GM19043 (cell line): ENCODE results near the gene OR51A2.
"Not testable (repeated sequence)": the region's sequence is repeated elsewhere in the genome, so short reads cannot be mapped to it uniquely, and the experiment has no call there.

ENCODE experiments used
- ATAC-seq: cut with Tn5 transposase; IDR thresholded peaks from one replicate; pipeline ENCODE4 v1.9.1; 2021; ENCODE audit warnings: low read depth; ENCODE audit not compliant: unreplicated experiment

The OR51A2 gene

DNA sequence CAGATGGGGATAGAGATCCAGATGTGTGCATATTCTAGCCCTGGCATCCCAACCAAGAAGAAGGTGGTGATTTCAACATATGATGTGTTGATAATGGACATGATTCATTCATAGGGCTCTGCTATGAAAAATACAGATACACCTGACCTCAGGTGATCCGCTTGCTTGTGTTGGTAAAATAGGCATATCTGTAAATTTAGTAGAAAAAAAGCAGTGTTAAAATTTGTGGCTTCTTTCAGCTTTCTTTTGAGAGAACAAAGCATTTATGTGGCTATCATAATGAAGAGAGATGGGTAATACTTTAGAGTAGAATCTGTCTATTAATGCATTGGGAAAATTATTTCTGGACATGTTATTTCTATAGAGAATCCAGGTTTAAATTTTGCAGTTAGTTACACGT is at the start of gene OR51A2:
OR51A2 (minus strand) TSS at position 101 of the 400 bp plus-strand sequence; CDS start at position 101, 0 bp downstream.
- not testable (repeated sequence) for ATAC-seq

DNA sequence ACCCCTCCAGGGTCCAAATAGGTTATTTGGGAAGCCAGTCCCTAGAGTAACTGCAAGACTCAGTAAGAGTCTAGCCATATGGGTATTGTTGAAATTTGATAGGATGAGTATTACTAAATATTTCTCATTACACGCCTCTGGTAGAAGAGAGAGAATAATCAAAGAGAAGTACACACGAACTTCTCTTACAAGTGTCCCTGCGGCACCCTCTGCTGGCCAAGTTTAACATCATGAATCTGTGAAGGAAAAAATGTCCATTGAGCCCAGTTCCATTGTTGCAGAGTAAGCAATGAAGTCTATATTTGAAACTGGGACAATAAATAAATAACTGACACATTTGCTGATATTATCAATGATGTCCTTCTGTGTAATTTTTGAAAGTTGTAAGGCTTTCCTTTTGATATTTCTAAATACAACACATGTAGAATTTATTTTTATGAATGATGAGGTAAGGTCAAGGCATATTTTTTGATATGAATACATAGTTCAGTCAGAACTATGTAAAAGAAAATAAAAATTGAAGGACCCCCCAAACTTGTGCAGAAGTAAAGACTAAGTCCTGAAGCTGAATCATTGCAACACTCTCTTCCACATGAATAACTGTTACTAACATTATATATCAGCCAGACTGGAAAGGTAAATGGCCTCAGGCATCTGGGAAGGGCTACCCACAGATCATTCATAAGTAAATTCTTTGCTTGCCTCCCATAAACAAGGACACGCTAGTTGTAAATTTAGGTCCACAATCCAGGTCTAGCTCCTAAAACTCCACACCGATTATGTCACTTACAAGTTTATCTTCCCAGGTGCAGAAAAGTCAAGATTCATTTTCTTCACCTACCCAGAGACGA is 49.1 kb upstream of the OR51A2 start:
- ATAC-seq = no peak

DNA sequence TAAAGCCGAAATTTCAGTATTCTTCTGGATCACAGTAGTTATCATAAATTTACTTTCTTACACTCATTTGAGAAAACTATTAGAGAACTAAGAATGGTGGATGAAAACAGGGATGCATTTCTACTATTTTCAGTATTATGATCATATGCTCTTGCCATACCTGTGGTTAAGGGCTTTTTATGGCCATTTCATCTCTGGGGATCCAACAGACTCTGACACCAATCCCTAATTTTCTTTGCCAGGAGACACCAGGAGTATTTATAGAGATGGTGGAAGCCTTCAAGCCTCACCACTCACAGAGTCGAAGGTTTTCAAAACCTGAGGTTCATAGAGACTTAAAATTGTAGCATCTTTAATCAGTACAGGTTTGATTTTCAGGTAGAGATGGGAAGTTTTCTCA is 39.0 kb upstream of the OR51A2 start, which contains the start of gene OR51L1:
OR51L1 (plus strand) TSS at position 301 of the 400 bp plus-strand sequence. CDS start 4,132 bp downstream, outside the sequence.
- no peak for ATAC-seq

DNA sequence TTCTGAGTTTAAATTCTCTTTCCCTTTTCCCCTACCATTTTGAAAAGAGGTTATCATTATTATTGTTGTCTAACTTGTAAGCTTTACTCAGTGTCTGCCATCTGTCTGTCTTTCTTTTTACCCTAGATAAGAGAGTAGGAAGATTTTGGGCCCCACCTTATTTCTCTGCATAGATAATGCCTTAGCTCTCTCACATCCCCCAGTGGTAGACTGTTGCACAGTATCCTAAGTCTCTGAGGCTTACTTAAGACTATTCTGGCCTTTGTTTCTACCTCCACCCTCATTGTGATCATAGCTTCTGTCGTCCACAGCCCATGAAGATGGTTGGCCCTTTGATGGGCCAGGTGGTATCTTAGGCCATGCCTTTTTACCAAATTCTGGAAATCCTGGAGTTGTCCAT is 35.5 kb upstream of the OR51A2 start:
- ATAC-seq = no peak

DNA sequence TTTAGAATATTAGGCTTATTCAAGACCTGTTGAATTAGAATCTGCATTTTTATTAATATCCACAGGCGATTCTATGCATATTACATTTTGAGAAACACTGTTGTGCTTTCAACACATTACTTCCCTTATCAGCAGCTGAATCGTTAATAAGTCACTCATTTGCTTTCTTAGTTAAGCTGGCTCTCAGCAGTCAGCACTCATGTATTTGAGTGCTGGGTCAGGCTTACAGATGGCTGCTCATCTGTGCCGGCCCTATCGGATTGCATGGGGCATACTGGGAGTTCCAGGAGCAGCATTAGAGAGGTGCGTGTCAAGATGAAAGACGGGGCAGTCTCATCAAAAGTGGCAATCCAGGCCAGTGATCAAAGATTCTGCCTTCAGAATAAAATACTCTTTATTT is 28.3 kb upstream of the OR51A2 start:
- no peak for ATAC-seq

GRCh38 chr11:4982678-4983077 is 27.2 kb upstream of the OR51A2 start:
- ATAC-seq = no peak

GRCh38 chr11:4979036-4979435 is 23.5 kb upstream of the OR51A2 start:
- no peak for ATAC-seq

GRCh38 chr11:4975436-4975835 is 19.9 kb upstream of the OR51A2 start:
- no peak for ATAC-seq

- no peak for ATAC-seq
Measured at GRCh38 chr11:4962816-4963215, 7.3 kb upstream of the OR51A2 start.

DNA sequence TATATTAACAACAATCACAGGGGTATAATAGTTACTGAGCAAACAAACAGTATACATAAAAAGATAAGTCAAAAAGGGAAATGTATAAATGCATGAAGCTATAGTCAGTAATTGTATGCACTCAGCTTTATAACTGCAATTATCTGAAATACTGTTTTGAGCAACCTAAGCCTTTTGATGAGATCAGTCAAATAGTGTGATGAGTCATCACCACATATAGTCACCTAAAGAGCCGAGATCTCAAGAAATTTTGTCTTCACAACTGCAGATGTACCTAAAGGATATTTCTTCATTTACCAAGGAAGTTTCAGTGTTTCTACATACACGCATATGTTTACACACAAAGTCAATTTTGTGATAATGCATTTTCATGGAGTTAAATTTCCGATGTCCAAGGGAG is 5.4 kb upstream of the OR51A2 start:
- no peak for ATAC-seq

DNA sequence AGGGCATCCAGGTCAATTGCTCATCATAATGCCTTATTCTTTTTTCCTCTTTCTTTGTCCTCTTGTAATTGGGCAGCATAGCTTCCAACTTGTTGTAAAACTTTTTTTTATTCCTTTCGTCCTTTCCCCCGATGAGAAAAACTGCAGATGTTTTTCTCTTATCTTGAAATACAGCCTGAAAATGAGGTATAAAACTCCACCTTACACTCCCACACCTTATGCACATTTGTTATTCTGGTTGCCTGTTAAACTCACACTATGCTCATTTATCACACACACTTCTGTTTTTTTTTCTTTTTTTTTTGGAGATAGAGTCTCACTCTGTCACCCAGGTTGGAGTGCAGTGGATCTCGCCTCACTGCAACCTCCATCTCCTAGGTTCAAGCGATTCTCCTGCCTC is 1.9 kb upstream of the OR51A2 start:
- ATAC-seq = no peak

DNA sequence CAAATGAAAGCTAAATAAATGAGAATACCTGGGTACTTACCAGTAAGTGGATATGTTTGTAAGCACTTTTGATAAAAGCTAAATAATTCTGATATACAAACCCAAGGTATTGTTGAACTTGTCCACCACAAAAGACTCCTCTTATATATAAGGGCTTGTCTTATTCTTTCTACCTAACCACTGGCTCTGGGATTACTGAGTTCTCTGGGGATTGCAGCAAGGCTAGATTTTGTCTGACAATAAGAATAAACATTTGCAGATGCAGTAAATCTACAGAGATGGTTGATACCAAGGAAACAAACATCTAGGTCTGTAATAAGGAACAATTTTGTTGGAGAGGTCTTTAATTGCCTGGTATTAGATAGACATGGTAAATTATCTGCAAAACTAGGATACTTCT is 8.0 kb downstream of the OR51A2 start, which contains the start of gene OR51A4:
OR51A4 (minus strand) TSS at position 101 of the 400 bp plus-strand sequence. CDS start 505 bp downstream, outside the sequence.
- ATAC-seq = no peak

DNA sequence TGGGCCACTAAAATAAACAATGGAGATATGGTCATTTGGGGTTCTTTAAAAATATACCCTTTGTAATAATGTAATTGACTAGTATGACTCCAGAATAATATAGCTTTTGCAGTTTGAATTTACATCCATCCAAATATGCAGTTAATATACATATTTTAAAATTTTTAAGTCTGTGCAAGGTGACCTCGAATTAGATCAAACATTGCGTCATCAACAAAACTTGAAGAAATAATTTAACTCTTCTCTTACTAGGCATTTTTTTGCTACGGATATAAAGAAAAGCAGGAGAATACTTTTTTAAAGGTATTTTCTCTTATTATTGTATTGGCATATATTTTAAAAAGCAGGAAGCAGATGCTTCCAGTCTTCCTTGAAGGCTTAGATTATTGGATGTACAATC is 18.8 kb downstream of the OR51A2 start:
- ATAC-seq = no peak

DNA sequence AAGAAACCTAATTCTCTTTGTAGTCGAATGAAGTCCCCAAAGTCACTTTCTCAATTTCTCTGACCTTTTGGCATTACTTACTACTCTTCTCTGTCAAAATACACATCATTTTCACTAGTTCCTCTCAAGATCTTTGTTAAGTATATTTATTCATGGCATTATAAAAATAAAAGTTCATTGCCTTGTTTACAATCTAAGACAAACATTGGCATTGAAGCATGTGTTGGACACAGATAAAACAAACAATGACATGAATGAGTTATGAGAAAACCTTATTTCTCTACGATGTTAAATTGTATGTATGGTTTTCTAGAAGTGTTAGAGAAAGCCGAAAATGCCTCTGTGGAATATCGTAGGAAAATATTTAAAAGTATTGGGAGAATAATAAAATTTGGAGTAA is 22.8 kb downstream of the OR51A2 start:
- ATAC-seq = no peak

DNA sequence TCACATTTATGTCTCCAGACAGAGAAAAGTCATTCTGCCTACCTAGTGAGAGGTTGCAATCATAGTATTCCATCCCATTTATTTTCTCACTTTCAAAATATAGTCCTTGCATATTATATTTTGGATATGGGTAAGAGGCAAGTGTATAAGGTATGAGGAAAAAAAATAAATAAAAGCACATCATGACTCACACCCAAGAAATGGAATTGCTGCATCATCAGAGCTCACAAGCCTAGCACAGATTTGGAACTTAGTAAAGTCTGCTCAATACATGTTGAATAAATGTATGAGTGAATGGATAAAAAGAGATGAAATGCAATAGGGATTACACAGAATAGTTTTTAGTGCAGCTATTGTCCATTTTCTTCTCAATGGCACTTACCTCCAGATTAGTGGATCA is 28.9 kb downstream of the OR51A2 start:
- ATAC-seq = no peak

DNA sequence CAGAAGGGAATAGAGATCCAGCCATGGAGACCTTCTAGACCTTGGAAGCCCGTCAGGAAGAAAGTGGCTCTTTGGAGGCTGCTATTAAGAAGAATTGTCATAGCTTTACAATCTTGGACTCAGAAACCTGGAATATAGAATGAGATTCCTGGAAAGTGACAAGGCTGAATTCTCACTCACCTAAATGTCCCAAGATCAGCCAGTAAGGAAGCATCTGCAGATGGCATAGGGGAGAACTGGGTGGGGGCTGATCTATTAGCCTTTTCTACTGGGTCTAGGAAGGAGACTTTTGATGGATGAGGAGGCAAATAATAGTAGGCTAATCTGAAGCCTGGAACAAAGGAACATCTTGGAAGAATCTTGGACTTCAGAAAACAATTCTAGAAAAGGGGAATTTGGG is 31.3 kb downstream of the OR51A2 start, which contains the start of gene OR51G1:
OR51G1 (minus strand) TSS at position 101 of the 400 bp plus-strand sequence; CDS start at position 101, 0 bp downstream.
- ATAC-seq = no peak

- ATAC-seq = no peak
Measured at GRCh38 chr11:4922304-4922703, 33.2 kb downstream of the OR51A2 start.

GRCh38 chr11:4921796-4922195 is 33.7 kb downstream of the OR51A2 start:
- no peak for ATAC-seq

DNA sequence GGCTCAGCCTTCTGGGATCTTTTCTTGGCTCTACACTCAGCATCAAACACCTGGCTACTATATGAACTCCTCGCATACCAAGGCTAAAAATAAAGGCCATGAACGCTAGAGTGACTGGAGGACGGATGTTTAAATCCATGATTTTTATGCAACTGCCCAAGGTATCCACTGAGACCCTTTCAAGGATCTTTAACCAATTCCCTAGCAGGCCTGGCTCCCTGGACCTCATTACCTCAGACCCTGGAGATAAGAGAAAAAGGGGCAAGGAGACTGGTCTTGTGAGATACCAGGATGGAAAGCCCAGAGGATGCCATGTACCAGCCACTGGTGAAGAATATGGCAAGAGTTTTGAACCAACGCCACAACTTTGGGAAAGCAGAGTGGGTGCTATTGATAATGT is 36.3 kb downstream of the OR51A2 start, which contains the start of gene OR51G2:
OR51G2 (minus strand) TSS at position 101 of the 400 bp plus-strand sequence. CDS start 3,687 bp downstream, outside the sequence.
- ATAC-seq = no peak

DNA sequence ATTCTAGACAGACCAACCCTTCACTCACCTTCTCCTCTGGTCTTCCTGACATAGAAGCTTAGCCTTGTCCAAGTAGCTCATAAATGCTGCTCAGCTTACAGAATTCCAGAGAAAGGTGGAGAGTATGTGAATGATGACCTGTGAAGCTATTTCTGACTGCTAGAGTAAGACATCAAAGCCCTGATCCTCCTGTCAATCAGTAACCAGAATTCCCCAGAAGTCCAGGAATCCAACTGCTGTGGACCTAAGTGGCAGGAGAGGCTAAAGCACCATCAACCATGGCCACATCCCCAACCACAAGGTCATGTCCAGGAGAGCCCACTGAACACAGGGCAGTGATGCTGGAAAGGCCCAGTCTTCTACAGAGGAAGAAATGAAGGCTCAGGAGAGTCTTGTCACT is 38.9 kb downstream of the OR51A2 start:
- ATAC-seq = no peak
